ENCODE measurements around the gene BCL2L13. TPM values are rescaled to one million over a fixed set of nuclear protein-coding genes. Genes with fewer than 3 reads are reported as not detected.
A peak's percentile ranks its signal among the peaks of the same experiment; 100 is the strongest.

BCL2L13 gene
- total RNA-seq, 2 donors from 2014 or later = 37.5 to 44.2 TPM

DNA sequence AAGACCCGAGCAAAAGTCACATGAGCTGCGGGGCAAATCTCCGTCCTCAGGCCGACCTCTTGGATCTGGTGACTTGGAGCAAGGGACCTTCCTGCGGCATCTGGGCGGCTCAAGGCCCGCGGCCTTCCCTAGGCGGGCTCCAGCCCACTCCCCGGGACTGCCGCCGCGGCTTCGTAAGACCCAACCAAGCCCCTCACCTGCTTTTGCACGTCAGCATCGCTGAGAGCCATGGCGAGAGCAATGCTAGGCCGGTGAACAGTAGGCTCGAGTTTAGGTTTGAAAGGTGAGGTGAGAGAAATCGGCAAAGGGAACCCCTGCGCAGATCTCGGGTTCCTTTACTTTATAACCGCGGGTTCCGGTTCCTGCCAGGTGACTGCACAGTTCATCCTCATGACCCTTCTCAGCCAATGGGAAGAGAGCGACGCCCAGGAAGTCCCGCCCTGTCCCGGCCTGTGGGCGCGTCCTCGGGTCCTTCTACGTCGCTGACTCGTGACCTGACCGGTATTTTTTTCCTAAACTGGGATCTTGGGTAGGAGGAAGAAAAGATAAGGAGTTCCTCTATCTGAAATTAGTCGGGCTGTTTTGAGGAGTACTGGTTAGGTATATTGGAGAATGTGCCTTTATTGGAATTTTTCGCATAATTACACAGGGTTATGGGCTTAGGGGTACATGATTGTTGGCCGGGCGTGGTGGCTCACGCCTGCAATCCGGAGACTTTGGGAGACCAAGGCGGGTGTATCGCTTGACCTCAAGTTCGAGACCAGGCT, 10.0 kb upstream of the BCL2L13 start, which contains the start of gene ATP6V1E1:
ATP6V1E1 (minus strand) TSS at position 344 of the 767 bp plus-strand sequence; CDS start at position 230, 114 bp downstream.
- DNase-seq = peak; percentile 99

DNA sequence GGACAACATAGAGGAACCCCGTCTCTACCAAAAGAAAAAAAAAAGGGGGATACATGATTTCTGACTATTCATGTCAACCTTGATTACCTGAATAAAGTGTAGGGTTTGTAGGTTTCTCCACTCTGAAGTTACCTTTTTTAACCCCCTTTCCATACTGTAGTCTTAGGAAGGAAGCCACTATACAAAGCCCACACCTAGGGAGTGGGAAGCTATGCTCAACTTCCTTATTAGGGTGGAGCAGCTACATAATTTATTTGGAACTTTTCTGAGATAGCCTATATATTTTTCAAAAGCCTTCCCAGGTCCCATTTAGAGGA, 9.4 kb upstream of the BCL2L13 start:
- peaks cover 10% of the 10 kb centered on the region for H3K4me1 Mint-ChIP-seq
- H3K9me3 Mint-ChIP-seq = no peaks in the 10 kb centered on the region
- TF ChIP-seq, protein P1, sequence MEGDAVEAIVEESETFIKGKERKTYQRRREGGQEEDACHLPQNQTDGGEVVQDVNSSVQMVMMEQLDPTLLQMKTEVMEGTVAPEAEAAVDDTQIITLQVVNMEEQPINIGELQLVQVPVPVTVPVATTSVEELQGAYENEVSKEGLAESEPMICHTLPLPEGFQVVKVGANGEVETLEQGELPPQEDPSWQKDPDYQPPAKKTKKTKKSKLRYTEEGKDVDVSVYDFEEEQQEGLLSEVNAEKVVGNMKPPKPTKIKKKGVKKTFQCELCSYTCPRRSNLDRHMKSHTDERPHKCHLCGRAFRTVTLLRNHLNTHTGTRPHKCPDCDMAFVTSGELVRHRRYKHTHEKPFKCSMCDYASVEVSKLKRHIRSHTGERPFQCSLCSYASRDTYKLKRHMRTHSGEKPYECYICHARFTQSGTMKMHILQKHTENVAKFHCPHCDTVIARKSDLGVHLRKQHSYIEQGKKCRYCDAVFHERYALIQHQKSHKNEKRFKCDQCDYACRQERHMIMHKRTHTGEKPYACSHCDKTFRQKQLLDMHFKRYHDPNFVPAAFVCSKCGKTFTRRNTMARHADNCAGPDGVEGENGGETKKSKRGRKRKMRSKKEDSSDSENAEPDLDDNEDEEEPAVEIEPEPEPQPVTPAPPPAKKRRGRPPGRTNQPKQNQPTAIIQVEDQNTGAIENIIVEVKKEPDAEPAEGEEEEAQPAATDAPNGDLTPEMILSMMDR (conservative IDR thresholded peaks at IDR 0.05) = no peak
- H3K27ac Mint-ChIP-seq = peak overlapping the region; percentile 99
- Histone ChIP-seq H3K4me1 (ENCODE audit: control insufficient read depth, insufficient read depth, low read length) (no peaks in the 10 kb centered on the region), H3K36me3 (ENCODE audit: control insufficient read depth, insufficient read depth, low read length) (peaks cover 5% of the 10 kb centered on the region), H3K27me3 (ENCODE audit: control insufficient read depth, insufficient read depth, low read length, poor library complexity, severe bottlenecking) (no peaks in the 10 kb centered on the region), H3K27ac (ENCODE audit: low read depth, low read length) (peak overlapping the region; percentile 9), H3K9me3 (ENCODE audit: control insufficient read depth, low read length) (no peaks in the 10 kb centered on the region), H3K9ac (ENCODE audit: extremely low read depth, low read length, poor library complexity, severe bottlenecking) (peak overlapping the region; percentile 98), H3K4me3 (ENCODE audit: low read length) (peak overlapping the region; percentile 96)
- no peak for DNase-seq
- 0% methylated on average over 1 of the region's 1 CpG; no CpG with 5 or more reads in 1 of the 2 experiments for WGBS, 2 experiments (ENCODE audit: insufficient coverage in 1 of 2, insufficient read length in 1 of 2)
- H3K4me3 Mint-ChIP-seq = peak overlapping the region; percentile 95
- no peaks in the 10 kb centered on the region for H3K27me3 Mint-ChIP-seq (ENCODE audit: insufficient read depth)
- H3K36me3 Mint-ChIP-seq (ENCODE audit: low read depth) = peaks cover 11% of the 10 kb centered on the region

More for the DNA sequence above, 10.0 kb upstream of the BCL2L13 start, which contains the start of gene ATP6V1E1:
- peaks cover 5% of the 10 kb centered on the region for H3K36me3 ChIP-seq (ENCODE audit: control insufficient read depth, insufficient read depth, low read length)
- peak within 1 kb of the TSS; percentile 98 for H3K9ac ChIP-seq (ENCODE audit: extremely low read depth, low read length, poor library complexity, severe bottlenecking)
- no peaks in the 10 kb centered on the region for H3K9me3 ChIP-seq (ENCODE audit: control insufficient read depth, low read length)
- WGBS, 2 experiments (ENCODE audit: insufficient coverage in 1 of 2, insufficient read length in 1 of 2) = 0 to 1% methylated on average over 24 to 45 of the region's 45 CpGs
- peak within 1 kb of the TSS; percentile 9 for H3K27ac ChIP-seq (ENCODE audit: low read depth, low read length)
- peak within 1 kb of the TSS; percentile 96 for H3K4me3 ChIP-seq (ENCODE audit: low read length)
- Mint-ChIP-seq H3K9me3 (no peaks in the 10 kb centered on the region), H3K4me1 (peaks cover 6% of the 10 kb centered on the region), H3K36me3 (ENCODE audit: low read depth) (peaks cover 16% of the 10 kb centered on the region), H3K27ac (peak within 1 kb of the TSS; percentile 99), H3K27me3 (ENCODE audit: insufficient read depth) (no peaks in the 10 kb centered on the region), H3K4me3 (peak within 1 kb of the TSS; percentile 95)
- no peaks in the 10 kb centered on the region for H3K4me1 ChIP-seq (ENCODE audit: control insufficient read depth, insufficient read depth, low read length)
- H3K27me3 ChIP-seq (ENCODE audit: control insufficient read depth, insufficient read depth, low read length, poor library complexity, severe bottlenecking) = no peaks in the 10 kb centered on the region
- TF ChIP-seq, protein P1 (conservative IDR thresholded peaks at IDR 0.05) = no peak

- Histone ChIP-seq H3K27ac (ENCODE audit: low read depth, low read length) (no peak overlapping the region), H3K9ac (ENCODE audit: extremely low read depth, low read length, poor library complexity, severe bottlenecking) (no peak overlapping the region), H3K27me3 (ENCODE audit: control insufficient read depth, insufficient read depth, low read length, poor library complexity, severe bottlenecking) (no peaks in the 10 kb centered on the region), H3K9me3 (ENCODE audit: control insufficient read depth, low read length) (no peaks in the 10 kb centered on the region), H3K36me3 (ENCODE audit: control insufficient read depth, insufficient read depth, low read length) (peaks cover under 1% of the 10 kb centered on the region), H3K4me3 (ENCODE audit: low read length) (peak overlapping the region; percentile 96), H3K4me1 (ENCODE audit: control insufficient read depth, insufficient read depth, low read length) (no peaks in the 10 kb centered on the region)
- no peaks in the 10 kb centered on the region for H3K9me3 Mint-ChIP-seq
- WGBS, 2 experiments (ENCODE audit: insufficient coverage in 1 of 2, insufficient read length in 1 of 2) = 95 to 99% methylated on average over 6 to 7 of the region's 7 CpGs
- H3K4me3 Mint-ChIP-seq = no peak overlapping the region
- TF ChIP-seq, protein P1 (conservative IDR thresholded peaks at IDR 0.05) = no peak
- H3K27me3 Mint-ChIP-seq (ENCODE audit: insufficient read depth) = no peaks in the 10 kb centered on the region
- DNase-seq = no peak
- H3K36me3 Mint-ChIP-seq (ENCODE audit: low read depth) = peaks cover 9% of the 10 kb centered on the region
- peaks cover 10% of the 10 kb centered on the region for H3K4me1 Mint-ChIP-seq
- H3K27ac Mint-ChIP-seq = no peak overlapping the region
Measured at GRCh38 chr22:17629641-17630040, 8.9 kb upstream of the BCL2L13 start.

Data from endodermal cell (in vitro differentiated cells).